Measurements from ENCODE around the gene CWC25.
"Not testable (repeated sequence)": the region's sequence is repeated elsewhere in the genome, so short reads cannot be mapped to it uniquely, and the experiment has no call there.

CWC25 gene

GRCh38 chr17:38824899-38825761 is at the start of gene CWC25:
TSS of gene CWC25 (minus strand) at chr17:38825321. CDS start at chr17:38825183, 138 bp downstream.
- peak; percentile 96 for DNase-seq

GRCh38 chr17:38873640-38874380 is 48.7 kb upstream of the CWC25 start:
- peak; percentile 34 for DNase-seq

- DNase-seq: peak; percentile 83
Observed at GRCh38 chr17:38872671-38873385, 47.7 kb upstream of the CWC25 start.

- DNase-seq: peak; percentile 31
Observed at GRCh38 chr17:38872027-38872511, 46.9 kb upstream of the CWC25 start.

- peak; percentile 89 for DNase-seq
Observed at GRCh38 chr17:38871247-38872015, 46.3 kb upstream of the CWC25 start.

GRCh38 chr17:38870259-38871165 is 45.4 kb upstream of the CWC25 start:
- DNase-seq: peak; percentile 74

GRCh38 chr17:38869526-38870258 is 44.6 kb upstream of the CWC25 start, which contains the start of gene LASP1:
TSS of gene LASP1 (plus strand) at chr17:38870058. CDS start at chr17:38870190, 132 bp downstream.
- peak; percentile 93 for DNase-seq

- DNase-seq: peak; percentile 88
Observed at GRCh38 chr17:38868817-38869525, 43.9 kb upstream of the CWC25 start.

- peak; percentile 83 for DNase-seq
Observed at GRCh38 chr17:38867968-38868816, 43.1 kb upstream of the CWC25 start.

GRCh38 chr17:38867179-38867967 is 42.3 kb upstream of the CWC25 start:
- peak; percentile 82 for DNase-seq

- peak; percentile 57 for DNase-seq
Observed at GRCh38 chr17:38864636-38865398, 39.7 kb upstream of the CWC25 start.

- DNase-seq: peak; percentile 31
Observed at GRCh38 chr17:38861399-38861843, 36.3 kb upstream of the CWC25 start.

GRCh38 chr17:38857271-38857670 is 32.1 kb upstream of the CWC25 start:
- DNase-seq: no peak

- not testable (repeated sequence) for DNase-seq
Observed at GRCh38 chr17:38855101-38855714, 30.1 kb upstream of the CWC25 start.

GRCh38 chr17:38853292-38854219 is 28.4 kb upstream of the CWC25 start, which contains the start of gene RPL23:
TSS of gene RPL23 (minus strand) at chr17:38853721. CDS start at chr17:38853710, 11 bp downstream.
- DNase-seq: peak; percentile 98
